Medulla oblongata (tissue), 1 donor: Measurements from ENCODE around the gene KRT81.
"Not testable (repeated sequence)": the region's sequence is repeated elsewhere in the genome, so short reads cannot be mapped to it uniquely, and the experiment has no call there.

Source experiments
- DNase-seq: peaks from one replicate; pipeline ENCODE4 v3.0.0-alpha.2; 2015; ENCODE audit errors: extremely low spot score

KRT81 gene

DNA sequence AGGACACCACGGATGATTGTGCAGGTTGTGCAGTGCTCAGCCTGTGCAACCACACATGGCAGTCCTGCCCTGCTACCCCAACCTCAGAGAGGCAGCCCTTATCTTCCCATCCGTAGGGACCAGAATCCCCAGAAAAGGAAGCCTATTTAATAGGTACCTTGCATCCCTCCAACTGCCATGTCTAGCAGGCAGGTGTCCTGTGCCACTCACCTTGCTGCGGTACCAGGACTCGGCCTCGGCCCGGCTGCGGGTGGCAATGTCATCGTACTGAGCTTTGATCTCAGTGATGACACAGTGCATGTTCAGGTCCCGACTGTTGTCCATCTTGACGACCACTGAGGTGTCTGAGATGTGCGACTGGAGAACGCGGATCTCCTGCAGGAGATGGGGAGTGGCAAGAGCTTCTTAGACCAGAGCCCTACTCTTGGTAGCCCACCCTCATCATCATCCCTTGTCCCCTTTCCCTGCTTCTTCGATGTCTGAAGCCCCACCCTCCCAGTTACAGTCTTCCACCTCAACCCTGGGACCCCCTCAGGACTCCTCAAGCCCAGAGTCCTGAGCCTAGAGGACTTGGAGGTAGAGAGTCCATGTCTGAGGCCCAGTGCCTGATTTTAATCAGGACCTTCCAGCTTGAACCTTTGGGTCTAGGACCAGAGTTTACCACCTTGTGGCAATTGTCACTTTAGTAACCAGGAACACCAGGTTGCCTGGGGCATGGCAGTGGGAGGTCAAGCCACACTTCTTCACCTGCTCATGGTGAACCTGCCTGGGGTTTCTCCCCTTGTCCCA lies 37.7 kb downstream of the KRT81 start:
- no peak for DNase-seq

DNA sequence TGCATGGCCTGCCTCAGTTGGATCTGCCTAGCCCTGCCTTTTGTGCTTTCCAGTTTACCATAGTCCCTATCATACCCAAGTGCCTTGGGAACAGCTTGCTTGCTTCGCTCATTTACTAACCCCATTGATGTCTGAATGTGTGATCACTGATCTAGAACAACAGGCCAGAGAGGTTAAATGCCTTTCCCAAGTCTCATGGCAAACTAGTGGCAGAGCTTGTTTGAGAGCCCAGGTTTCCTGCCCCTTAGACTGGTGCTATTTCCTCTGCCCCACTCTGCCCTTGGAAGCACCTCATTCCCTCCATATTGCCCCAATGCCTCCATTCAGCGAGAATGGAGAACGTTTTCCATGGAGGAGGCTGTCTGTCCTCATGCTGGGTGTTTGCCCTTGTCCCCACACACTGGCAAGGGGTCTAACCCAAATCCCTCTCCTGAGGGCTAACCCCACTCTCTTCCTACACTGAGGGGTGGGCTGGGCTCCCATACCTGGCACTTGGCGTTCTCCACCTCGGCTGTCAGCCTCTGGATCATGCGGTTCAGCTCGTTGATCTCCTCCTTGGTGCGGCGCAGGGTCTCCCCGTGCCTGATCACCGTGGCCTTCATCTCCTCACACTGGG lies 38.5 kb downstream of the KRT81 start:
- no peak for DNase-seq

GRCh38 chr12:52252175-52252615 lies 39.1 kb downstream of the KRT81 start:
- DNase-seq = not testable (repeated sequence)

- no peak for DNase-seq
These were observed 39.8 kb downstream of the KRT81 start for GRCh38 chr12:52251367-52252051.

DNA sequence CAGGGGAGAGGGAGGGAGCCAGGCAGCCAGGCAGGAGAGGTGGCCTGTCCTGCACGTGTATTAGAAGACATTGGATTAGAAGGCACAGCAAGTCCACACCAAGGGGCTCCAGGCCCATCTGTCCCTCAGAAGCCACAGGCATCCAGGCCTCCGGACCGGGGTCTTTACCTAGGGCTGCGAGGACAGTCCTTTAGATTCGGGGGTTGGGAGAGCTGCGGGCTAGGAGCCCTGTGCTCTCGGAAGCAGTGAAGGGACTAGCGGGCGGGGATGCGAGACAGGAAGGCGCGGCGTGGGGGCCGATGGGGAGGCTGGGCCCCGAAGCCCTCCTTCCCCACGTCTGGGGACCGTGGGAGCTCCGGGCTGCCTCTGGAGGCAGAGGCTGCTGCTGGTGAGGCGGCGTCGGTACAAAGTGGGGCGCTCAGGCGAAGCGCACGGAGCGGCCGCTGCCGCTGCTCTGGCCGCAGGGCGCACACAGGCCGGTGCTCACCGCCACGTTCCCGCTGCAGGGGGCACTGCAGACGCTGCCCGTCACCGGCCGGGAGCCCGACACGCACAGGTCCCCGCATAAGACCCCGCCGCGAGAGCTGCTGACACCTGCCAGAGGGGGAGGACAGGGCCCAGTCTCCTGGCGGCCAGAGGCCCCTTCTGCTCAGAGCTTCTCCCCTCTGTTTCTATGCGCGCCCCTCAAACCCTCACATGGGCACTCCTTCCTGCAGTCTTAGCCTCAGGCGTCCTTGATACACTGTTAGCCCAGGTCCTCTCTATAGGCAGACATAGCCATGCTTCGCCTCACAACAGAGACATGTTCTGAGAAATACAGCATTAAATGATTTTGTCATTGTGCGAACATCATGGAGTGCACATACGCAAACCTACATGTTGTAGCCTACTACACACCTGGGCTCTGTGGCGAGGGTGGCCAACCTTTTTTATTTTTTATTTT lies 41.0 kb downstream of the KRT81 start:
- no peak for DNase-seq

- DNase-seq = no peak
These were observed 41.8 kb downstream of the KRT81 start for GRCh38 chr12:52249511-52250047.

GRCh38 chr12:52248541-52249461 lies 42.5 kb downstream of the KRT81 start:
- peak; percentile 73 for DNase-seq

- DNase-seq = no peak
These were observed 43.5 kb downstream of the KRT81 start for GRCh38 chr12:52247622-52248540.

DNA sequence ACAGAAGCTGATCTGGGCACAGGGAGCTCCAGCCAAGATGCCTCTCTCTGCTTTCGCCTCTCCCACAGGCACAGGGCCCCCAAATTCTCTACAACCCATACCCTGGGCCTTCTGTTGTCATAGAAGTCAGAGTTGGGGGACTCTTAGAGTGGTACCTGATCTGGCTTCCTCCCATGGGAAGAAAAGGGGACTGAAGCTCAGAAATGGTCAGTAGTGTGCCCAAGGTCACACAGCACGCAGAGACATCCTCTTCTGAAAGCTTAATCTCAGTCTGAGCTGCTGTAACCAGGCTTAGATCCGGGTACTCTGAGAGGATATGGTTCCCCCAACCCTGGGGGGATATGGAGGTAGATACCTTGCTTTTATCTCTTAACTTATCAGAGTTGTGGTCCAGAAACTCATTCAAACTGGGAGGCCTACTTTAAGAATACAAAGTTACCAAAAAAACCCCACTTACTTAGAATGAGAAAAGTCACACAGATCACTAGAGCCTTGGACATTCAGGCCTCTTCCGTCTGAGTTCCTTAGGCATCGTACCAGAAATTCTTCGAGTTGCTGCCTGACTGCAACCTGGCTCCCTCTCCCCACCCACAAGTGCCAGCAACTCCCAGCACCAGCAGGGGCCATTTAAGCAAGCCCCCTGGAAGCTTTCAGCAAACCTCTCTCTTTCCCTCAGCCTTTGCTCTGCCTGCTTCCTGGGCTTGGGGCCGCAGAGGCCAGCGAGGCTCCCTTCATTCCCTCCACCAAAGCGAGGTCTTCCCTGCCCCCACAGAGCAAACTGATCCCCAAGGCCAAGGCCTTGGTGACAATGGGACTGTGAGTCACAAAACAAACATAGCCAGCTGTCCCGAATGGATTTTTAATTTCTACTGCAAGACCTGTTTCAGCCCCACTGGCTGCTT lies 44.4 kb downstream of the KRT81 start:
- peak; percentile 45 for DNase-seq

- DNase-seq = no peak
These were observed 45.3 kb downstream of the KRT81 start for GRCh38 chr12:52245962-52246569.

DNA sequence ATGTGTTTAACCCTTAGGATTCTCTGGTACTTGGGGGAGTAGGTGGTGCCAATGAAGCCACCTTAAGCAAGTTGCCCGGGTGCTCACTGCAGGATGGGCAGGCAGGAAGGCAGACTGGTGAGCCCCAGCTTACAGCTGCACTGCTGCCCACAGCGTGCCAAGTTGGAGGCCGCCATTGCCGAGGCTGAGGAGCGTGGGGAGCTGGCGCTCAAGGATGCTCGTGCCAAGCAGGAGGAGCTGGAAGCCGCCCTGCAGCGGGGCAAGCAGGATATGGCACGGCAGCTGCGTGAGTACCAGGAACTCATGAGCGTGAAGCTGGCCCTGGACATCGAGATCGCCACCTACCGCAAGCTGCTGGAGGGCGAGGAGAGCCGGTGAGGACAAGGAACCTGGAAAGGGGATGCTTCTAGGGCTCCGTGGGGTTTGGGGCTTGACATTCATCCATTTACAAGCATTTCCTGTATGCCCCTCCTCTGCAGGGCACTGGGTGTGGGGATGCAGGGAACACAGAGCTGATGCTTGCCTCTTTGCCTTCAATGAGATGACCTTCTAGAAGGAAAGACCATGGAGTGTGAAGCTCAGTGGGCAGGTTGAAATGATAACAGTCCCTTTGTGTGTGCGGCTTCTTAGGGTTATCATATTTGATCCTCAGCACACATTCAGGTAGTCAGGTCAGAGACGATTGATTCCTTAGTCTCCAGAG lies 45.9 kb downstream of the KRT81 start:
- no peak for DNase-seq

DNA sequence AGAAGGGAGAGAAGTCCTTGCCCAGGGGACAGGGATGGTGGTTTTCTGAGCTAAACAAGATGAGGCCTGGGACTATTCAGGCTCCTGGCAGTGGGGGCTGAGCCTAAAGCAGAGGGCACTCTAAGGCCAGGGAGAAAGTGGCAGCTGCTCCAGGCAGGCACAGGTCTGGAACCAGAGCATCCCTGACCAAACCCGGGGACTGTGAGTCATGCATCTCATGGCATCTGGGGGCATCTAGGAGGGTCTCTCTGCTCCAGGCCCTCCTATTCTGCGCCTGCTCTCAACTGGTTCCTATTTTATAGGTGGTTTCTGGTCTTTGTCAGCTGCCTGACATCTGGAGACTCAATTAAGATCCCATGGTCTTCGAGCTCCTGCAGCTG lies 46.7 kb downstream of the KRT81 start:
- DNase-seq = no peak

GRCh38 chr12:52243856-52244614 lies 47.3 kb downstream of the KRT81 start:
- DNase-seq = no peak

GRCh38 chr12:52243259-52243855 lies 48.0 kb downstream of the KRT81 start:
- DNase-seq = no peak

DNA sequence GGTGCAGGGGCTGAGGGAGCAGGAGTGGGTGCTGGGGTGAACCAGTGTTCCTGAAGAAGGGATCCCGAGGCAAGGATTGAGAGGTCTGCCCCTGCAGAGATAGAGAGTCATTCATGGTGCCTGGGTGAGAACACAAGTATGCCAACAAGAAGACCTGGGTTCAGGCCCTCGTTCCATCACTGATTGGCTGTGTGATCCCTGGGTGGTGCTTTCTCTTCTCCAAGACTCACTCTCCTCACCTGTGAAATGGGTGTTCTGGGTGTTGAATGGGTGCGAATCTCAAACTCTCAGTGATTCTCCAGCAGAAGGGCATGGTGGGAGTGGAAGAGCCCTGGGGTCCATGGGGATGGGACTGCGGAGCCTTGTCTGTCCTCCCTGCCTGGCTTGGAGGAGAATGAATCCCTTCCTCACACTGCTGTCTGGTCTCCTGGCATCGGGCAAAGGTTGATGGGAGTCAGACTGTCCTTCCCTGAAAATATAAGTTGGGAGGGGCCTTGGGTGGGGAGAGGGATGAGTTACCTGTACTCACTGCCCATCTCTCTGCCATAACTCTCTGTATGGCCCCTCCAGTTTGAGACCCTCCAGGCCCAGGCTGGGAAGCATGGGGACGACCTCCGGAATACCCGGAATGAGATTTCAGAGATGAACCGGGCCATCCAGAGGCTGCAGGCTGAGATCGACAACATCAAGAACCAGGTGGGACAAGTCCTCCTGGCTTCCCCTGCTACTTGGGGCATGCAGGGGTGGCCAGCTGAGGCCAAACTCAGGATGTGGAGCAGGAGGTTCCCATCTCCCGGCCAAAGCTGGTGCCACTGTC lies 48.7 kb downstream of the KRT81 start:
- no peak for DNase-seq
